Ovary (tissue), 9 donors: ENCODE measurements around the gene DNAJC15. TPM values are rescaled to one million over a fixed set of nuclear protein-coding genes. Genes with fewer than 3 reads are reported as not detected.
"Not testable (repeated sequence)": the region's sequence is repeated elsewhere in the genome, so short reads cannot be mapped to it uniquely, and the experiment has no call there.

ENCODE experiments used
- DNase-seq, 5 donors: peaks; one replicate each; pipeline ENCODE4 v3.0.0-alpha.2; 2019 to 2020
- H3K27ac ChIP-seq, 2 donors: fragments of 200-600 bp; one replicate each; pipeline versions ENCODE4 v1.5.1 to v1.8.0; 2019 to 2022
- H3K27me3 ChIP-seq: fragments of 200-600 bp; one replicate; pipeline ENCODE4 v1.8.0; 2022
- H3K36me3 ChIP-seq: fragments of 200-600 bp; sonication (generic); one replicate; pipeline ENCODE4 v1.5.1; 2019
- H3K4me1 ChIP-seq: one replicate; pipeline ENCODE4 v1.8.1; 2013; ENCODE audit warnings: mild to moderate bottlenecking, moderate library complexity; ENCODE audit not compliant: insufficient read depth
- H3K4me3 ChIP-seq: fragments of 200-600 bp; sonication (generic); one replicate; pipeline ENCODE4 v1.5.1; 2017
- H3K9me3 ChIP-seq, 2 donors: fragments of 200-600 bp in 1 of 2; sonication (generic) in 1 of 2; one replicate each; pipeline versions ENCODE4 v1.5.1 to v1.8.1; 2013 to 2019; ENCODE audit warnings: mild to moderate bottlenecking in 1 of 2, moderate library complexity in 1 of 2
- EP300 ChIP-seq: sonication (generic); formaldehyde crosslinking; IDR thresholded peaks from one replicate; pipeline ENCODE4 v1.6.1; 2017; ENCODE audit warnings: antibody characterized with exemption
- POLR2A ChIP-seq: fragments of 450-650 bp; IDR thresholded peaks from one replicate; pipeline ENCODE4 v1.6.1; 2017; ENCODE audit warnings: antibody characterized with exemption, mild to moderate bottlenecking, moderate library complexity
- WGBS, 3 donors: extraction: QIAGEN DNeasy Blood & Tissue Kit in 1 of 3; methylation state at CpG; one replicate each; pipeline versions ENCODE4 v1.1.5 to v1.1.7; 2013 to 2017; 5-methylcytosine and 5-hydroxymethylcytosine counted together
- intact Hi-C, 4 donors: fragments of 100-400 bp; cut with DNase I; formaldehyde crosslinking; loops; one replicate each; pipeline versions ENCODE4 v1.11.0 to v1.15.1; 2022 to 2023
- polyA plus RNA-seq, 2 donors: library from polyadenylated mRNA; stranded (reverse); fragments of 200-250 nt in 1 of 2; fragments of 350-450 nt in 1 of 2; fragmentation: Illumina TruSeq in 1 of 2; extraction: RNeasy Lipid Tissue Mini Kit (QIAGEN cat#74804) in 1 of 2; gene quantifications; one replicate each; pipeline ENCODE4 v1.2.3, GENCODE V29; 2013 to 2014
- total RNA-seq, 7 donors: library from RNA; depleted of rRNA in 2 of 7; stranded (reverse); fragments of >200 nt in 2 of 7; fragmentation: NEBNext Ultra II Directional in 3 of 7; extraction: Animal tissue kit (Norgen Biotek cat#: 25700) in 3 of 7; gene quantifications; one replicate each; pipeline versions ENCODE4 v1.1.0 to v1.2.4, GENCODE V29; 2016 to 2023
- TF ChIP-seq, protein P1 (sequence below), 3 donors: fragments of 450-650 bp in 2 of 3; fragments of 200-600 bp in 1 of 3; IDR thresholded peaks; one replicate each; pipeline versions ENCODE4 v1.5.1 to v1.8.0; 2016 to 2022; ENCODE audit warnings: antibody characterized with exemption in 3 of 3, mild to moderate bottlenecking in 1 of 3
- donor health status: DM: no; HTN: no; CAD: no; lungs with moderate emphysema.
- donor health status: DM: no; HTN: no; CAD: no.
- donor health status: Bipolar disorder and iron deficiency.
- donor health status: DM: yes; HTN: yes; CAD: no.
- donor health status: DM: no; HTN: no; CAD: no.
- donor health status: DM: yes; HTN: yes; CAD: no.

The DNAJC15 gene
- total and polyA plus RNA-seq, 9 donors, result 0.23 to 6.2 (median 2.9) TPM

- H3K9me3 ChIP-seq, result no peaks in the 10 kb centered on the region
Observed at GRCh38 chr13:43061496-43062280, 38.3 kb downstream of the DNAJC15 start.

GRCh38 chr13:43071824-43072223 lies 48.4 kb downstream of the DNAJC15 start:
- intact Hi-C loops, result loop anchor here in 1 of 4 donors (10.0 kb wide), 1 partner anchor 803 kb away; the partner anchor contains the start of genes CCDC122 and LACC1
- H3K4me3 ChIP-seq, result no peak overlapping the region
- no peak overlapping the region for H3K27ac ChIP-seq
- H3K27me3 ChIP-seq, result no peaks in the 10 kb centered on the region
- H3K9me3 ChIP-seq, result no peaks in the 10 kb centered on the region
- H3K36me3 ChIP-seq, result no peaks in the 10 kb centered on the region
- no peak for TF ChIP-seq POLR2A
- TF ChIP-seq, protein P1, sequence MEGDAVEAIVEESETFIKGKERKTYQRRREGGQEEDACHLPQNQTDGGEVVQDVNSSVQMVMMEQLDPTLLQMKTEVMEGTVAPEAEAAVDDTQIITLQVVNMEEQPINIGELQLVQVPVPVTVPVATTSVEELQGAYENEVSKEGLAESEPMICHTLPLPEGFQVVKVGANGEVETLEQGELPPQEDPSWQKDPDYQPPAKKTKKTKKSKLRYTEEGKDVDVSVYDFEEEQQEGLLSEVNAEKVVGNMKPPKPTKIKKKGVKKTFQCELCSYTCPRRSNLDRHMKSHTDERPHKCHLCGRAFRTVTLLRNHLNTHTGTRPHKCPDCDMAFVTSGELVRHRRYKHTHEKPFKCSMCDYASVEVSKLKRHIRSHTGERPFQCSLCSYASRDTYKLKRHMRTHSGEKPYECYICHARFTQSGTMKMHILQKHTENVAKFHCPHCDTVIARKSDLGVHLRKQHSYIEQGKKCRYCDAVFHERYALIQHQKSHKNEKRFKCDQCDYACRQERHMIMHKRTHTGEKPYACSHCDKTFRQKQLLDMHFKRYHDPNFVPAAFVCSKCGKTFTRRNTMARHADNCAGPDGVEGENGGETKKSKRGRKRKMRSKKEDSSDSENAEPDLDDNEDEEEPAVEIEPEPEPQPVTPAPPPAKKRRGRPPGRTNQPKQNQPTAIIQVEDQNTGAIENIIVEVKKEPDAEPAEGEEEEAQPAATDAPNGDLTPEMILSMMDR (IDR thresholded peaks at IDR 0.05), result no peak
- no peak for TF ChIP-seq EP300
- WGBS, 3 donors, result 67 to 77% (median 74%) methylated on average over 1 of the region's 1 CpG
- no peak for DNase-seq
- H3K4me1 ChIP-seq, result no peaks in the 10 kb centered on the region

More at GRCh38 chr13:43061496-43062280, 38.3 kb downstream of the DNAJC15 start:
- 85 to 95% (median 94%) methylated on average over 5 of the region's 5 CpGs for WGBS, 3 donors
- Histone ChIP-seq H3K27me3 (no peaks in the 10 kb centered on the region), H3K4me3 (no peak overlapping the region), H3K4me1 (no peaks in the 10 kb centered on the region), H3K27ac (no peak overlapping the region), H3K36me3 (no peaks in the 10 kb centered on the region)
- DNase-seq, result no peak
- no peak for TF ChIP-seq POLR2A
- TF ChIP-seq, protein P1 (IDR thresholded peaks at IDR 0.05), result no peak
- TF ChIP-seq EP300, result no peak
- intact Hi-C loops, result no loop called here

- Histone ChIP-seq H3K9me3 (no peaks in the 10 kb centered on the region), H3K36me3 (no peaks in the 10 kb centered on the region), H3K4me1 (no peaks in the 10 kb centered on the region), H3K27ac (no peak overlapping the region), H3K4me3 (no peak overlapping the region), H3K27me3 (no peaks in the 10 kb centered on the region)
- no peak for TF ChIP-seq POLR2A
- TF ChIP-seq EP300, result no peak
- TF ChIP-seq, protein P1 (IDR thresholded peaks at IDR 0.05), result no peak
- peak in 1 of 5 donors; percentile 47 for DNase-seq
- intact Hi-C loops, result loop anchor here in 1 of 4 donors (10.0 kb wide), 1 partner anchor 802 kb away; the partner anchor contains the start of genes CCDC122 and LACC1
- WGBS, 3 donors, result 89 to 95% (median 95%) methylated on average over 5 of the region's 5 CpGs
Observed at GRCh38 chr13:43072394-43072793, 49.0 kb downstream of the DNAJC15 start.

DNA sequence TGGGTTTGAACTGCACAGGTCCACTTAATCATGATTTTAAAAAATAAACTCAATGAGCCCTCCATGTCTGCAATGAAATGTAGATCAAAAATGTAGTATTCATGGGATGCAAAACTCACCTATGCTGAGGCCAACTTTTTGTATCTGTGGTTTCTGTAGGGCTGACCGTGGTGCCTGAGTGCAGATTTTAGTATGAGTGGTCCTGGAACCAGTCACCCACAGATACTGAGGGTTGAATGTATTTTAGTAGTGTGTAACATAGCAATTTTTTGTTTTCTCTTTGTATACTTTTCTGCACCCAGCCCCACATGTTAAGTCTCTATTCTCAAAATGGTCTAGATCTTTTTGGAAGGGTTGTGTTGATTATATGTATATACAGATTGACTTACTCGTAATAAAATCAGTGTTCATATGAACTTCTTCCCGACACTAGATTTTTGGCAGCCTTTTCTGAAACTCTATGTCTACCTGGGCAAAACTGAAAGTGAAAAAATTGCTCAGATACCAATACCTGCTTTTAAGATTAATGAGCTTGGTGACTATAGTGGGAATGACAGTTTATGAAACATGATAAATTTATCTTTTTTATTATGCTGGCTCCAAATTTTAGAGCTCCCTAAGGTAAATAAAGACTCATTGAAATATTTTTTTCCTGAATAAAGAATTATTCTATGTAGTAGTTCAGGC lies 51.6 kb downstream of the DNAJC15 start:
- H3K9me3 ChIP-seq, result no peaks in the 10 kb centered on the region
- no peaks in the 10 kb centered on the region for H3K36me3 ChIP-seq
- TF ChIP-seq EP300 (no peak), POLR2A (no peak)
- TF ChIP-seq, protein P1 (IDR thresholded peaks at IDR 0.05), result no peak
- 92 to 94% (median 93%) methylated on average over 3 of the region's 3 CpGs for WGBS, 3 donors
- H3K4me3 ChIP-seq, result no peak overlapping the region
- no peak for DNase-seq
- H3K27me3 ChIP-seq, result no peaks in the 10 kb centered on the region
- intact Hi-C loops, result loop anchor here in 1 of 4 donors (10.0 kb wide), 1 partner anchor 800 kb away; the partner anchor contains the start of genes CCDC122 and LACC1
- H3K27ac ChIP-seq, result no peak overlapping the region
- peaks cover 1% of the 10 kb centered on the region for H3K4me1 ChIP-seq

DNA sequence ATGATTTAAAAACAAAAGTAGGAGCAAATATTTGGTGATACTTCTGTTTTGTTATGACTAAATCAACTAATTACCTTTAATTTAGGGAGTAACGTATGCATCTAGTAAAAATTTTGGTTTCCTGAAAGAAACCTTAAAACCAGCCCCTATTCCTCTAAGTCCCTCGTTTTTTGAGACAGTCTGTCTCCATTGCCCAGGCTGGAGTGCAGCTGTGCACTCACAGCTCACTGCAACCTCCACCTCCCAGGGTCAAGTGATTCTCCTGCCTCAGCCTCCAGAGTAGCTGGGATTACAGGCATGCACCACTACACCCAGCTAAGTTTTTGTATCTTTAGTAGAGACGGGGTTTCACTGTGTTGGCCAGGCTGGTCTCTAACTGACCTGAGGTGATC lies 52.1 kb downstream of the DNAJC15 start:
- not testable (repeated sequence) for DNase-seq, H3K9me3 ChIP-seq, H3K27ac ChIP-seq, H3K4me3 ChIP-seq, H3K27me3 ChIP-seq, H3K36me3 ChIP-seq, H3K4me1 ChIP-seq
- 84 to 88% (median 85%) methylated on average over 3 of the region's 3 CpGs for WGBS, 3 donors
- intact Hi-C loops, result loop anchor here in 1 of 4 donors (10.0 kb wide), 1 partner anchor 799 kb away; the partner anchor contains the start of genes CCDC122 and LACC1
